Subcutaneous abdominal adipose tissue (tissue), 5 donors: ENCODE results near the gene PITPNM3.
A peak's percentile ranks its signal among the peaks of the same experiment; 100 is the strongest.

Experiments used
- H3K27ac ChIP-seq: one replicate; pipeline ENCODE4 v1.7.0; 2013; ENCODE audit warnings: low read depth, mild to moderate bottlenecking, inconsistent platforms, low read length, moderate library complexity
- H3K27me3 ChIP-seq, 5 donors: one replicate each; pipeline ENCODE4 v1.7.0; 2013; ENCODE audit warnings: low read length in 5 of 5, inconsistent platforms in 1 of 5; ENCODE audit not compliant: control insufficient read depth in 5 of 5, insufficient read depth in 4 of 5
- H3K36me3 ChIP-seq, 5 donors: one replicate each; pipeline ENCODE4 v1.7.0; 2013; ENCODE audit warnings: low read length in 5 of 5; ENCODE audit not compliant: control insufficient read depth in 5 of 5, insufficient read depth in 5 of 5
- H3K4me1 ChIP-seq, 5 donors: one replicate each; pipeline ENCODE4 v1.7.0; 2013; ENCODE audit warnings: low read length in 5 of 5, mild to moderate bottlenecking in 3 of 5, moderate library complexity in 1 of 5; ENCODE audit not compliant: control insufficient read depth in 5 of 5, insufficient read depth in 5 of 5
- H3K4me3 ChIP-seq, 5 donors: one replicate each; pipeline ENCODE4 v1.7.0; 2013; ENCODE audit warnings: low read length in 5 of 5, low read depth in 1 of 5
- H3K9ac ChIP-seq, 5 donors: one replicate each; pipeline ENCODE4 v1.7.0; 2013; ENCODE audit warnings: low read length in 5 of 5, mild to moderate bottlenecking in 4 of 5, moderate library complexity in 3 of 5
- H3K9me3 ChIP-seq, 5 donors: one replicate each; pipeline ENCODE4 v1.7.0; 2013; ENCODE audit warnings: low read length in 5 of 5; ENCODE audit not compliant: control insufficient read depth in 5 of 5
- donor health status: healthy.
- donor health status: healthy.
- donor health status: healthy.
- donor health status: healthy.
- donor health status: healthy.

Gene PITPNM3

GRCh38 chr17:6461792-6462524, 94.4 kb downstream of the PITPNM3 start:
- H3K9ac ChIP-seq = no peak overlapping the region
- peaks cover 9 to 21% (median 17%) of the 10 kb centered on the region in 5 donors for H3K27me3 ChIP-seq
- H3K36me3 ChIP-seq = no peaks in the 10 kb centered on the region
- no peaks in the 10 kb centered on the region for H3K4me1 ChIP-seq
- no peak overlapping the region for H3K27ac ChIP-seq
- no peak overlapping the region for H3K4me3 ChIP-seq
- peaks cover 0 to under 1% (median 0%) of the 10 kb centered on the region in 5 donors for H3K9me3 ChIP-seq

- H3K36me3 ChIP-seq = no peaks in the 10 kb centered on the region
- H3K27me3 ChIP-seq = peaks cover 13 to 27% (median 23%) of the 10 kb centered on the region in 5 donors
- H3K4me1 ChIP-seq = no peaks in the 10 kb centered on the region
- H3K27ac ChIP-seq = no peak overlapping the region
- no peak overlapping the region for H3K4me3 ChIP-seq
- H3K9me3 ChIP-seq = no peaks in the 10 kb centered on the region
- H3K9ac ChIP-seq = no peak overlapping the region
Observed at GRCh38 chr17:6461246-6461645, 95.1 kb downstream of the PITPNM3 start.

GRCh38 chr17:6460531-6461161, 95.7 kb downstream of the PITPNM3 start:
- Histone ChIP-seq H3K4me3 (no peak overlapping the region), H3K4me1 (no peaks in the 10 kb centered on the region), H3K27ac (no peak overlapping the region), H3K9me3 (no peaks in the 10 kb centered on the region), H3K27me3 (peaks cover 13 to 28% (median 26%) of the 10 kb centered on the region in 5 donors), H3K36me3 (no peaks in the 10 kb centered on the region), H3K9ac (no peak overlapping the region)

- no peak overlapping the region for H3K4me3 ChIP-seq
- H3K9ac ChIP-seq = no peak overlapping the region
- no peaks in the 10 kb centered on the region for H3K9me3 ChIP-seq
- peaks cover 21 to 34% (median 31%) of the 10 kb centered on the region in 5 donors for H3K27me3 ChIP-seq
- no peak overlapping the region for H3K27ac ChIP-seq
- H3K36me3 ChIP-seq = no peaks in the 10 kb centered on the region
- H3K4me1 ChIP-seq = peaks cover 0 to 11% (median 8%) of the 10 kb centered on the region in 5 donors
Observed at GRCh38 chr17:6458460-6458950, 97.8 kb downstream of the PITPNM3 start.

- no peak overlapping the region for H3K4me3 ChIP-seq
- H3K9ac ChIP-seq = no peak overlapping the region
- no peaks in the 10 kb centered on the region for H3K36me3 ChIP-seq
- H3K9me3 ChIP-seq = no peaks in the 10 kb centered on the region
- H3K27ac ChIP-seq = no peak overlapping the region
- H3K4me1 ChIP-seq = peaks cover 0 to 11% (median 8%) of the 10 kb centered on the region in 5 donors
- H3K27me3 ChIP-seq = peaks cover 21 to 35% (median 31%) of the 10 kb centered on the region in 5 donors
Observed at GRCh38 chr17:6457688-6458459, 98.5 kb downstream of the PITPNM3 start.

- H3K36me3 ChIP-seq = no peaks in the 10 kb centered on the region
- H3K27ac ChIP-seq = no peak overlapping the region
- H3K9me3 ChIP-seq = no peaks in the 10 kb centered on the region
- no peak overlapping the region for H3K9ac ChIP-seq
- peaks cover 0 to 11% (median 8%) of the 10 kb centered on the region in 5 donors for H3K4me1 ChIP-seq
- no peak overlapping the region for H3K4me3 ChIP-seq
- H3K27me3 ChIP-seq = peaks cover 21 to 35% (median 29%) of the 10 kb centered on the region in 5 donors
Observed at GRCh38 chr17:6456914-6457687, 99.3 kb downstream of the PITPNM3 start.

GRCh38 chr17:6456321-6456720, 100.0 kb downstream of the PITPNM3 start:
- no peak overlapping the region for H3K27ac ChIP-seq
- H3K36me3 ChIP-seq = no peaks in the 10 kb centered on the region
- H3K4me3 ChIP-seq = no peak overlapping the region
- no peak overlapping the region for H3K9ac ChIP-seq
- no peaks in the 10 kb centered on the region for H3K9me3 ChIP-seq
- peaks cover 21 to 35% (median 29%) of the 10 kb centered on the region in 5 donors for H3K27me3 ChIP-seq
- H3K4me1 ChIP-seq = peaks cover 0 to 11% (median 8%) of the 10 kb centered on the region in 5 donors

- peaks cover 0 to 11% (median 8%) of the 10 kb centered on the region in 5 donors for H3K4me1 ChIP-seq
- H3K27me3 ChIP-seq = peaks cover 21 to 35% (median 29%) of the 10 kb centered on the region in 5 donors
- no peak overlapping the region for H3K9ac ChIP-seq
- H3K27ac ChIP-seq = no peak overlapping the region
- no peaks in the 10 kb centered on the region for H3K36me3 ChIP-seq
- peak overlapping the region in 3 of 5 donors; percentile 34 to 52 (median 38) for H3K4me3 ChIP-seq
- H3K9me3 ChIP-seq = no peaks in the 10 kb centered on the region
Observed at GRCh38 chr17:6455321-6455705, 101.0 kb downstream of the PITPNM3 start.

- no peaks in the 10 kb centered on the region for H3K36me3 ChIP-seq
- no peak overlapping the region for H3K27ac ChIP-seq
- peak overlapping the region in 3 of 5 donors; percentile 34 to 52 (median 38) for H3K4me3 ChIP-seq
- peaks cover 0 to 11% (median 8%) of the 10 kb centered on the region in 5 donors for H3K4me1 ChIP-seq
- H3K9me3 ChIP-seq = no peaks in the 10 kb centered on the region
- peaks cover 20 to 35% (median 25%) of the 10 kb centered on the region in 5 donors for H3K27me3 ChIP-seq
- no peak overlapping the region for H3K9ac ChIP-seq
Observed at GRCh38 chr17:6454495-6455320, 101.6 kb downstream of the PITPNM3 start.
